ENCODE measurements around the gene MAML2. TPM values are rescaled to one million over a fixed set of nuclear protein-coding genes. Genes with fewer than 3 reads are reported as not detected.

Gene MAML2
- total and polyA plus RNA-seq, 2 of the 8 experiments (the other 6 are each of a cell fraction or from before 2014, with no cell fraction given): 3.8 to 6.6 TPM

DNA sequence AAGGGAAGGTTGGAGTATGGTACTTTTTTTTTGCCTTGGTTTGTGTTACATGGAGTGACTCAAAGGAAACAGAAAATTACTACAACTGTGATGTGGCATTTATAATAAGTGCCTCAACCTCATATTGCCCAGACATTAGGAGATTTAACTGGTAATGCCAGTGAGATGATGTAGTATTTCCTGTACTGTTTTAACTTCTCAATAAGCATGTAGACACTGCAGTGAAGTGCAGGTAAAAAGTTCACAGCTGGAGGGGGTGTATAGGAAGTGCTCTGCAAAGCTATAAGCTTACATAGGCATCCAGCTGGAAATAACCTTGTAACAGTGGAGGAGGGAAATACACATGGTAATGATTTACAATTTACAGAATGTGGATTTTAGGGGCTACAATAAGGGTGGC lies 280.9 kb downstream of the MAML2 start (continued):
- no peak for TF ChIP-seq SP2 (IDR thresholded peaks at IDR 0.05; ENCODE audit: low read length)
- no peak for TF ChIP-seq SAP30 (IDR thresholded peaks at IDR 0.05; ENCODE audit: insufficient read depth, insufficient replicate concordance, low read length)
